RWPE2 (cell line): ENCODE results near the gene NMUR1.

Source experiments
- ATAC-seq: fragments of 200-7000 bp; cut with Tn5 transposase; 3 replicates; pipeline ENCODE4 v1.9.1; 2021; ENCODE audit warnings: low read depth
- DNase-seq: peaks from one replicate; pipeline ENCODE4 v3.0.0-alpha.2; 2020; ENCODE audit warnings: low spot score
- H3K27ac ChIP-seq: fragments of 450-650 bp; 2 replicates; pipeline ENCODE4 v1.5.1; 2017; ENCODE audit warnings: mild to moderate bottlenecking; ENCODE audit not compliant: poor library complexity, severe bottlenecking
- H3K27me3 ChIP-seq: fragments of 250-450 bp; sonication (Bioruptor Pico); 2 replicates; pipeline ENCODE4 v1.5.1; 2021; ENCODE audit warnings: mild to moderate bottlenecking, moderate library complexity; ENCODE audit not compliant: insufficient read depth, poor library complexity, severe bottlenecking
- H3K36me3 ChIP-seq: fragments of 250-450 bp; sonication (Bioruptor Pico); 2 replicates; pipeline ENCODE4 v1.5.1; 2020; ENCODE audit warnings: low read depth, mild to moderate bottlenecking, moderate library complexity
- H3K4me1 ChIP-seq: fragments of 250-450 bp; sonication (Bioruptor Pico); 2 replicates; pipeline ENCODE4 v1.5.1; 2021; ENCODE audit warnings: mild to moderate bottlenecking, moderate library complexity; ENCODE audit not compliant: insufficient read depth, poor library complexity, severe bottlenecking
- H3K4me3 ChIP-seq: fragments of 250-450 bp; sonication (Bioruptor Pico); 2 replicates; pipeline ENCODE4 v1.5.1; 2021; ENCODE audit warnings: mild to moderate bottlenecking, moderate library complexity; ENCODE audit not compliant: severe bottlenecking
- H3K9me3 ChIP-seq: fragments of 250-450 bp; sonication (Bioruptor Pico); 2 replicates; pipeline ENCODE4 v1.5.1; 2021; ENCODE audit warnings: mild to moderate bottlenecking, moderate library complexity; ENCODE audit not compliant: severe bottlenecking
- CTCF ChIP-seq: fragments of 450-650 bp; IDR thresholded peaks from one replicate; pipeline ENCODE4 v1.5.1; 2017; ENCODE audit warnings: mild to moderate bottlenecking, moderate library complexity; ENCODE audit not compliant: poor library complexity, severe bottlenecking

The NMUR1 gene

GRCh38 chr2:231535961-231536360, 5.7 kb upstream of the NMUR1 start:
- ATAC-seq, result no peak

GRCh38 chr2:231533777-231534125, 3.5 kb upstream of the NMUR1 start:
- Histone ChIP-seq H3K36me3 (no peaks in the 10 kb centered on the region), H3K4me1 (no peaks in the 10 kb centered on the region), H3K27ac (no peak overlapping the region), H3K4me3 (no peak overlapping the region), H3K9me3 (no peaks in the 10 kb centered on the region), H3K27me3 (peaks cover 19% of the 10 kb centered on the region)
- ATAC-seq, result no peak; the same call in 2 of the 3 replicates
- DNase-seq, result no peak
- no peak for TF ChIP-seq CTCF

More at GRCh38 chr2:231535961-231536360, 5.7 kb upstream of the NMUR1 start:
- Histone ChIP-seq H3K27ac (no peak overlapping the region), H3K4me1 (no peaks in the 10 kb centered on the region), H3K4me3 (no peak overlapping the region), H3K27me3 (no peaks in the 10 kb centered on the region), H3K9me3 (no peaks in the 10 kb centered on the region), H3K36me3 (no peaks in the 10 kb centered on the region)
- TF ChIP-seq CTCF, result no peak
- DNase-seq, result no peak

- peaks cover 19% of the 10 kb centered on the region for H3K27me3 ChIP-seq
- no peaks in the 10 kb centered on the region for H3K36me3 ChIP-seq
- ATAC-seq, result peak; percentile 14; the same call in 1 of the 3 replicates
- no peak overlapping the region for H3K27ac ChIP-seq
- no peak overlapping the region for H3K4me3 ChIP-seq
- H3K9me3 ChIP-seq, result no peaks in the 10 kb centered on the region
- no peaks in the 10 kb centered on the region for H3K4me1 ChIP-seq
- no peak for DNase-seq
- TF ChIP-seq CTCF, result no peak
Observed at GRCh38 chr2:231533086-231533776, 3.0 kb upstream of the NMUR1 start.

GRCh38 chr2:231532756-231533035, 2.5 kb upstream of the NMUR1 start:
- ATAC-seq (no peak), DNase-seq (no peak)
- Histone ChIP-seq H3K9me3 (no peaks in the 10 kb centered on the region), H3K27me3 (peaks cover 19% of the 10 kb centered on the region), H3K27ac (no peak overlapping the region), H3K4me3 (no peak overlapping the region), H3K36me3 (no peaks in the 10 kb centered on the region), H3K4me1 (no peaks in the 10 kb centered on the region)
- TF ChIP-seq CTCF, result no peak

GRCh38 chr2:231531883-231532755, 1.9 kb upstream of the NMUR1 start:
- TF ChIP-seq CTCF, result no peak
- no peaks in the 10 kb centered on the region for H3K4me1 ChIP-seq
- DNase-seq (no peak), ATAC-seq (no peak; the same call in 2 of the 3 replicates)
- H3K9me3 ChIP-seq, result no peaks in the 10 kb centered on the region
- H3K27me3 ChIP-seq, result peaks cover 19% of the 10 kb centered on the region
- no peak overlapping the region for H3K27ac ChIP-seq
- H3K4me3 ChIP-seq, result no peak overlapping the region
- no peaks in the 10 kb centered on the region for H3K36me3 ChIP-seq
